Naive B cell (primary cell): ENCODE data around the gene NKIRAS1. TPM values are rescaled to one million over a fixed set of nuclear protein-coding genes. Genes with fewer than 3 reads are reported as not detected.
"Not testable (repeated sequence)": the region's sequence is repeated elsewhere in the genome, so short reads cannot be mapped to it uniquely, and the experiment has no call there.

Experiments
- ATAC-seq, 2 donors: fragments of 150-1000 bp; cut with Tn5 transposase; 2 replicates each; pipeline ENCODE4 v1.10.0; 2021; ENCODE audit warnings: low read depth in 2 of 2, mild to moderate bottlenecking in 2 of 2, moderate library complexity in 2 of 2
- DNase-seq: peaks from one replicate; pipeline ENCODE4 v3.0.0; 2022
- H3K27ac Mint-ChIP-seq, 6 donors: one replicate each; pipeline ENCODE4 v1.8.0; 2020 to 2022; ENCODE audit warnings: mild to moderate bottlenecking in 6 of 6, mixed read lengths in 6 of 6, moderate library complexity in 5 of 6, inconsistent platforms in 2 of 6
- H3K27me3 Mint-ChIP-seq, 3 donors: one replicate each; pipeline ENCODE4 v1.8.0; 2021 to 2022; ENCODE audit warnings: mixed read lengths in 3 of 3, mild to moderate bottlenecking in 1 of 3
- H3K36me3 Mint-ChIP-seq, 2 donors: one replicate each; pipeline ENCODE4 v1.8.0; 2020 to 2022; ENCODE audit warnings: mixed read lengths in 2 of 2, inconsistent platforms in 1 of 2, mild to moderate bottlenecking in 1 of 2
- H3K4me1 Mint-ChIP-seq, 3 donors: one replicate each; pipeline ENCODE4 v1.8.0; 2020 to 2022; ENCODE audit warnings: mixed read lengths in 3 of 3, inconsistent platforms in 1 of 3, mild to moderate bottlenecking in 1 of 3, moderate library complexity in 1 of 3
- H3K4me3 Mint-ChIP-seq, 8 donors: one replicate each; pipeline ENCODE4 v1.8.0; 2020 to 2022; ENCODE audit warnings: mild to moderate bottlenecking in 8 of 8, mixed read lengths in 8 of 8, moderate library complexity in 8 of 8, inconsistent platforms in 2 of 8
- H3K9me3 Mint-ChIP-seq, 7 donors: one replicate each; pipeline ENCODE4 v1.8.0; 2020 to 2022; ENCODE audit warnings: mixed read lengths in 7 of 7, mild to moderate bottlenecking in 5 of 7, inconsistent platforms in 2 of 7, moderate library complexity in 1 of 7
- polyA plus RNA-seq, 6 donors: library from polyadenylated mRNA; unstranded; fragments of 300-500 nt; fragmentation: Illumina TruSeq; gene quantifications; one replicate each; pipeline ENCODE4 v1.2.3, GENCODE V29; 2021; ENCODE audit warnings: low read depth in 6 of 6

Gene NKIRAS1
- polyA plus RNA-seq, 6 donors from 2014 or later = 5.2 to 7.9 (median 6.2) TPM

DNA sequence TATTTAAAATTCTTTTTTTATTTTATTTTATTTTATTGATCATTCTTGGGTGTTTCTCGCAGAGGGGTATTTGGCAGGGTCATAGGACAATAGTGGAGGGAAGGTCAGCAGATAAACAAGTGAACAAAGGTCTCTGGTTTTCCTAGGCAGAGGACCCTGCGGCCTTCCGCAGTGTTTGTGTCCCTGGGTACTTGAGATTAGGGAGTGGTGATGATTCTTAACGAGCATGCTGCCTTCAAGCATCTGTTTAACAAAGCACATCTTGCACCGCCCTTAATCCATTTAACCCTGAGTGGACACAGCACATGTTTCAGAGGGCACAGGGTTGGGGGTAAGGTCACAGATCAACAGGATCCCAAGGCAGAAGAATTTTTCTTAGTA lies 46.1 kb downstream of the NKIRAS1 start:
- not testable (repeated sequence) for H3K4me3 Mint-ChIP-seq, H3K27ac Mint-ChIP-seq

GRCh38 chr3:23869977-23870662 lies 46.7 kb downstream of the NKIRAS1 start:
- no peak for ATAC-seq
- no peaks in the 10 kb centered on the region for H3K27me3 Mint-ChIP-seq
- no peaks in the 10 kb centered on the region for H3K9me3 Mint-ChIP-seq
- DNase-seq = no peak
- peaks cover 22 to 50% (median 41%) of the 10 kb centered on the region in 3 donors for H3K4me1 Mint-ChIP-seq
- no peak overlapping the region for H3K27ac Mint-ChIP-seq
- no peaks in the 10 kb centered on the region for H3K36me3 Mint-ChIP-seq
- H3K4me3 Mint-ChIP-seq = no peak overlapping the region

More for the DNA sequence above, 46.1 kb downstream of the NKIRAS1 start:
- H3K27me3 Mint-ChIP-seq, H3K36me3 Mint-ChIP-seq, ATAC-seq, H3K9me3 Mint-ChIP-seq, DNase-seq: not testable (repeated sequence)
- peaks cover 22 to 49% (median 45%) of the 10 kb centered on the region in 3 donors for H3K4me1 Mint-ChIP-seq

- no peaks in the 10 kb centered on the region for H3K9me3 Mint-ChIP-seq
- peak overlapping the region in 2 of 6 donors; percentile 19 to 53 for H3K27ac Mint-ChIP-seq
- peaks cover 25 to 44% (median 41%) of the 10 kb centered on the region in 3 donors for H3K4me1 Mint-ChIP-seq
- H3K27me3 Mint-ChIP-seq = no peaks in the 10 kb centered on the region
- H3K4me3 Mint-ChIP-seq = no peak overlapping the region
- ATAC-seq (no peak), DNase-seq (no peak)
- H3K36me3 Mint-ChIP-seq = peaks cover 0 to 8% of the 10 kb centered on the region in 2 donors
Measured at GRCh38 chr3:23867838-23868237, 49.0 kb downstream of the NKIRAS1 start.

- Mint-ChIP-seq H3K9me3 (no peaks in the 10 kb centered on the region), H3K27me3 (no peaks in the 10 kb centered on the region), H3K4me3 (no peak overlapping the region), H3K36me3 (peaks cover 0 to 8% of the 10 kb centered on the region in 2 donors), H3K4me1 (peaks cover 25 to 44% (median 41%) of the 10 kb centered on the region in 3 donors), H3K27ac (peak overlapping the region in 4 of 6 donors; percentile 19 to 57 (median 51))
- DNase-seq (no peak), ATAC-seq (no peak)
Measured at GRCh38 chr3:23867400-23867799, 49.4 kb downstream of the NKIRAS1 start.

GRCh38 chr3:23865595-23866396 lies 51.0 kb downstream of the NKIRAS1 start:
- peaks cover 3 to 8% of the 10 kb centered on the region in 2 donors for H3K36me3 Mint-ChIP-seq
- no peaks in the 10 kb centered on the region for H3K9me3 Mint-ChIP-seq
- no peak for DNase-seq
- no peaks in the 10 kb centered on the region for H3K27me3 Mint-ChIP-seq
- ATAC-seq = no peak
- peak overlapping the region in 4 of 6 donors; percentile 13 to 81 (median 49) for H3K27ac Mint-ChIP-seq
- H3K4me1 Mint-ChIP-seq = peaks cover 38 to 56% (median 48%) of the 10 kb centered on the region in 3 donors
- peak overlapping the region in 2 of 8 donors; percentile 0 to 60 for H3K4me3 Mint-ChIP-seq

DNA sequence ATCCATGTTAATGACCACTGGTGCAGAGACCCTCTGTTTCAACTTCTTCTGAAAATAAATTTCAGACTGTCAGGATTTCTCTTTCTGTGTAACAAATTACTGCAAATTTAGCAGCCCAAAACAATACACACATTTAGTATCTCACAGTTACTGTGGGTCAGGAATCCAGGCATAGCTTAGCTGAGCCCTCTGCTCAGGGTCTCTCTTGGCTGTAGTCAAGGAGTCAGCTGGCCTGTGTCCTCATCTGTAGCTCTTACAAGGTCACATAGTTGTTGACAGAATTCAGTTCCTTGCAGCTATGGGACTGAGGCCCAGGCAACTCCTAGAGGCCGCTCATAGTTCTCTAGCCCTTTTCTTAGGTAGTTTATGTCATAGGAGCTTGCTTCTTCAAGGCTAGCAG lies 51.9 kb downstream of the NKIRAS1 start:
- no peak for DNase-seq
- ATAC-seq = no peak
- Mint-ChIP-seq H3K27ac (peak overlapping the region in 1 of 6 donors; percentile 39), H3K27me3 (no peaks in the 10 kb centered on the region), H3K36me3 (peaks cover 3 to 8% of the 10 kb centered on the region in 2 donors), H3K4me1 (peaks cover 40 to 62% (median 50%) of the 10 kb centered on the region in 3 donors), H3K9me3 (no peaks in the 10 kb centered on the region), H3K4me3 (no peak overlapping the region)

DNA sequence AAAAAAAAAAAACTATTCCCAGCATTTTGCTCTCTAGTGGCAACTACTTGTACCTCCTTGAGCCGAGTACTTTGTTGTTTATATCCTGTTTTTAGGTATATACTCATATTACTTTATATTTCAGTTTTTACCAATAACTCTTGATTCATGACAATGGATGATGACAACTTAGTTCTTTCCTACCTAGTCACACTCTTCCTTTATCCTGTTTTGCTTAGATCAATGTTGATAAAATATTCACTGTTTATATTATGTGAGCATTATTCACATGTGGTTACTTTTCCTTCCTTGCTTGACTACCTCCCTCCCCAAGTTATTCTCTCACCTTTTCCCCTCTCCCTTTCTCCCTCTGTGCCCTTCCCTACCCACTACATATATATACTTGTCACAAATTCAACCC lies 53.7 kb downstream of the NKIRAS1 start:
- DNase-seq (no peak), ATAC-seq (no peak)
- Mint-ChIP-seq H3K9me3 (no peaks in the 10 kb centered on the region), H3K4me3 (peak overlapping the region in 1 of 8 donors; percentile 82), H3K36me3 (peaks cover 3 to 8% of the 10 kb centered on the region in 2 donors), H3K27ac (peak overlapping the region in 1 of 6 donors; percentile 87), H3K27me3 (no peaks in the 10 kb centered on the region), H3K4me1 (peaks cover 51 to 68% (median 60%) of the 10 kb centered on the region in 3 donors)

GRCh38 chr3:23861689-23862088 lies 55.1 kb downstream of the NKIRAS1 start:
- Mint-ChIP-seq H3K36me3 (peaks cover 3 to 8% of the 10 kb centered on the region in 2 donors), H3K27ac (no peak overlapping the region), H3K27me3 (no peaks in the 10 kb centered on the region)

DNA sequence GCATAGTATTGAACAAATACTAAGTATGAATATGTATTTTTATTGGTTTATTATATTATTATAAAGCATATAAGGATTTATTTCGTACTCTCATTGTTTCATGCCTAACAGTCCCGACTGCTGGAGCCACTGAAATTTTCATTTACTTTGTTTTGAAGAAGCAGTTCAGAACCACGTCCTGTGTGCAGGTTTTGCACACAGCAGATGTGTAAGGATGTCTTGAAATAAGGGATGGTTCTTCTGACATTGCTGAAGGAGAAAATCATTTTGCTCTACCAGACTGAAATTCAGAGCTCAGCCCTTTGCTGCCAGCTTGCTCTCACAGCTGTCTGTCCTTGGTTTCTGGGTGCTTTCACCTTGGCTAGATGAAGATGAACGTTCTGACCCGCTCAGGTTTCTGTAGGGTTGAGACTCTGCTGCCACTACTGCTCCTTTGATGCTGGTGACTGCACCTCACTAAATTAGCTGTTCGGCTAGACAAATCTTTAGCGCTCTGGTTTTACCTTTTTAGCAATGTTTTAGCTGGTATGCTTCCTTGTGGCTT lies 56.9 kb downstream of the NKIRAS1 start:
- H3K9me3 Mint-ChIP-seq = peaks cover 0 to 1% (median 0%) of the 10 kb centered on the region in 7 donors
- no peak overlapping the region for H3K27ac Mint-ChIP-seq

More at GRCh38 chr3:23861689-23862088, 55.1 kb downstream of the NKIRAS1 start:
- no peak overlapping the region for H3K4me3 Mint-ChIP-seq
- H3K9me3 Mint-ChIP-seq = peaks cover 0 to 1% (median 0%) of the 10 kb centered on the region in 7 donors
- no peak for ATAC-seq
- H3K4me1 Mint-ChIP-seq = peaks cover 56 to 74% (median 65%) of the 10 kb centered on the region in 3 donors
- DNase-seq = no peak

DNA sequence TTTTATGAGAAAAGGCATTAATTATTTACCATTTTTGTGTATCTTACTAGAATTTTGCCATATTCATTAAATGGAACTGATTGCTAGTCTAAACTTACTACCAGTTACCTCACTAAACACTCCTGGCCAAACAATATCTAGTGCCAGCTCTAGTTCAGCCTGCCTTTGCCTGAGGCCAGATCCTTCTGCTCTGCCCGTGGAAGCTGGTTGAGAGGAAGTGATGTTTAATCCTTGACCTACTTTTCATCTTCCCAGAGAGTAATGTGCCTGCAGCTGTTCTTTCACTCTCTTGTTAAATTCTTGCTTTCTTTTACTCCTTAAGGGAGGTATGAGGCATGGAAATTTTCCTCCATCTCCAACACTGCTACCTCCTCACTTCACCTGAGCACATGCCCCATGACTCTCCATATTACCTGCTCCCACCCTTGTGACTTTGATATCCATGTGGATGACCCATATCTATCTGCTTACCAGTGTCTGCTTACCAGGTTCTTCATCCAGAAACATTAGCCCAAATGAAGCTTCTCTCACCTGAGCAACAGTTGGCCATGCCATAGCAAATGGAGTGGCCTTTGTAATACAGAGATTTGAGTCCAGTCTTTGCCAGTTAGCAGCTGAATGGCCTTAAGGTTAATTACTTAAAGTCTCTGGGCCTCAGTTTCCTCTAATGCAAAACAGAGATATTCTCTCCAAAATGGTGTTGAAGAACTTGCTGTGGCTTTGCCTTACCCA lies 57.6 kb downstream of the NKIRAS1 start:
- no peaks in the 10 kb centered on the region for H3K27me3 Mint-ChIP-seq
- peak overlapping the region in 2 of 6 donors; percentile 33 to 73 for H3K27ac Mint-ChIP-seq
- no peak for DNase-seq
- peaks cover 0 to 1% (median 0%) of the 10 kb centered on the region in 7 donors for H3K9me3 Mint-ChIP-seq
- ATAC-seq = no peak
- H3K4me3 Mint-ChIP-seq = peak overlapping the region in 4 of 8 donors; percentile 8 to 45 (median 17)
- peaks cover 3 to 4% of the 10 kb centered on the region in 2 donors for H3K36me3 Mint-ChIP-seq
- H3K4me1 Mint-ChIP-seq = peaks cover 52 to 63% (median 58%) of the 10 kb centered on the region in 3 donors

More for the DNA sequence above, 56.9 kb downstream of the NKIRAS1 start:
- peaks cover 3 to 8% of the 10 kb centered on the region in 2 donors for H3K36me3 Mint-ChIP-seq
- H3K4me3 Mint-ChIP-seq = peak overlapping the region in 2 of 8 donors; percentile 6 to 38
- peaks cover 54 to 70% (median 62%) of the 10 kb centered on the region in 3 donors for H3K4me1 Mint-ChIP-seq
- no peak for ATAC-seq
- DNase-seq = no peak
- H3K27me3 Mint-ChIP-seq = no peaks in the 10 kb centered on the region

DNA sequence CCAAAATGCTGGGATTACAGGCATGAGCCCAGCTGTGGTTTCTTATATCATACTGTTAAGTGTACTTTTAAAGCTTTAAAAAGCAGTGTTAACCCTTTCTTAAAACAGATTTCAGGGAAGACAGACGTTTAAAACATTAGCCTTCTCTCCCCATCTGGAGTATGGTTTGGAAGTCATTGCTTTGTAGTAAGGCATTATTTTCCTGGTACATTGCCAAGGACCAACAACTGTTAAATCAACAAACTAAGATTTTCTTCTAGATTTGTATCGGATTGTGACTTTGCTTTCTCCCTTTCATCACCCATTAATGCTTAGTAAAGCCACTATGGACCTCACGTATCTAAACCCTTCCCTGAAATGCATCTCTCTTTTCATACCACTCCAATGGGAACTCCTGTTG lies 60.5 kb downstream of the NKIRAS1 start:
- no peak for DNase-seq
- H3K36me3 Mint-ChIP-seq = peaks cover 0 to 5% of the 10 kb centered on the region in 2 donors

GRCh38 chr3:23849462-23849861 lies 67.3 kb downstream of the NKIRAS1 start:
- Mint-ChIP-seq H3K27ac (peak overlapping the region in 1 of 6 donors; percentile 42), H3K4me1 (peaks cover 11 to 32% (median 24%) of the 10 kb centered on the region in 3 donors), H3K4me3 (peak overlapping the region in 1 of 8 donors; percentile 47)
- not testable (repeated sequence) for H3K27me3 Mint-ChIP-seq, DNase-seq, ATAC-seq, H3K36me3 Mint-ChIP-seq, H3K9me3 Mint-ChIP-seq

More for the DNA sequence above, 60.5 kb downstream of the NKIRAS1 start:
- H3K4me1 Mint-ChIP-seq = peaks cover 33 to 66% (median 40%) of the 10 kb centered on the region in 3 donors
- peak overlapping the region in 4 of 8 donors; percentile 36 to 79 (median 74) for H3K4me3 Mint-ChIP-seq
- H3K27me3 Mint-ChIP-seq = no peaks in the 10 kb centered on the region
- ATAC-seq = no peak
- peaks cover 0 to 6% (median 2%) of the 10 kb centered on the region in 7 donors for H3K9me3 Mint-ChIP-seq
- H3K27ac Mint-ChIP-seq = peak overlapping the region in 3 of 6 donors; percentile 74 to 85 (median 84)
